HK-2 (cell line): ENCODE measurements around the gene RAB22A.

Experiments used
- DNase-seq: peaks from one replicate; pipeline ENCODE4 v3.0.0-alpha.2; 2018; ENCODE audit not compliant: unreplicated experiment

RAB22A gene

GRCh38 chr20:58309591-58310290, at the start of gene RAB22A:
Gene RAB22A, plus strand, starts transcription at chr20:58309715. Its CDS starts 262 bp downstream, at chr20:58309977.
- peak; percentile 84 for DNase-seq

- DNase-seq, result no peak
Observed at GRCh38 chr20:58260006-58260405, 49.5 kb upstream of the RAB22A start.

GRCh38 chr20:58261660-58262059, 47.9 kb upstream of the RAB22A start:
- DNase-seq, result no peak

GRCh38 chr20:58264271-58264670, 45.2 kb upstream of the RAB22A start:
- no peak for DNase-seq

- no peak for DNase-seq
Observed at GRCh38 chr20:58267389-58268215, 41.9 kb upstream of the RAB22A start.

GRCh38 chr20:58268421-58268821, 41.1 kb upstream of the RAB22A start:
- no peak for DNase-seq

GRCh38 chr20:58268936-58269619, 40.4 kb upstream of the RAB22A start:
- DNase-seq, result no peak

GRCh38 chr20:58271606-58272351, 37.7 kb upstream of the RAB22A start:
- no peak for DNase-seq

- DNase-seq, result no peak
Observed at GRCh38 chr20:58274384-58274783, 35.1 kb upstream of the RAB22A start.

GRCh38 chr20:58277107-58277506, 32.4 kb upstream of the RAB22A start:
- no peak for DNase-seq

GRCh38 chr20:58277578-58278472, 31.7 kb upstream of the RAB22A start:
- DNase-seq, result no peak

- DNase-seq, result no peak
Observed at GRCh38 chr20:58286729-58287128, 22.8 kb upstream of the RAB22A start.

GRCh38 chr20:58287638-58288037, 21.9 kb upstream of the RAB22A start:
- DNase-seq, result no peak

- DNase-seq, result no peak
Observed at GRCh38 chr20:58289143-58289542, 20.4 kb upstream of the RAB22A start.

- peak; percentile 31 for DNase-seq
Observed at GRCh38 chr20:58293453-58293852, 16.1 kb upstream of the RAB22A start.

- DNase-seq, result no peak
Observed at GRCh38 chr20:58294497-58295455, 14.7 kb upstream of the RAB22A start.

- DNase-seq, result no peak
Observed at GRCh38 chr20:58296051-58296837, 13.3 kb upstream of the RAB22A start.

- DNase-seq, result no peak
Observed at GRCh38 chr20:58297394-58297793, 12.1 kb upstream of the RAB22A start.

- no peak for DNase-seq
Observed at GRCh38 chr20:58300321-58300720, 9.2 kb upstream of the RAB22A start.
